ENCODE measurements around the gene MBD3L3.

GRCh38 chr19:7068599-7068998 lies 10.1 kb upstream of the MBD3L3 start:
- TF ChIP-seq CTCF (IDR thresholded peaks at IDR 0.05 in 2 of 3, conservative IDR thresholded peaks at IDR 0.05 in 1 of 3; ENCODE audit: control insufficient read depth in 2 of 3, extremely low read depth in 1 of 3, insufficient read depth in 1 of 3, low read depth in 3 of 3, low read length in 3 of 3) (no peak), SIN3A (IDR thresholded peaks at IDR 0.05; ENCODE audit: low read depth, low read length) (no peak), POLR2AphosphoS5 (IDR thresholded peaks at IDR 0.05; ENCODE audit: low read length) (no peak), ZNF274 (IDR thresholded peaks at IDR 0.05; ENCODE audit: insufficient read depth, insufficient read length) (no peak), CREB1 (IDR thresholded peaks at IDR 0.05; ENCODE audit: low read depth) (no peak), RELB (IDR thresholded peaks at IDR 0.05; ENCODE audit: low read depth) (no peak; the same call in 1 of the 2 replicates), TARDBP (IDR thresholded peaks at IDR 0.05; ENCODE audit: borderline replicate concordance) (no peak)

All from GM12878 (cell line).